Measurements from ENCODE around the gene SPRTN. TPM values are rescaled to one million over a fixed set of nuclear protein-coding genes. Genes with fewer than 3 reads are reported as not detected.

Gene SPRTN
- total and polyA plus RNA-seq, 2 donors (not counting 1 experiment from before 2014, with no cell fraction given) = 3.5 to 13.4 TPM

DNA sequence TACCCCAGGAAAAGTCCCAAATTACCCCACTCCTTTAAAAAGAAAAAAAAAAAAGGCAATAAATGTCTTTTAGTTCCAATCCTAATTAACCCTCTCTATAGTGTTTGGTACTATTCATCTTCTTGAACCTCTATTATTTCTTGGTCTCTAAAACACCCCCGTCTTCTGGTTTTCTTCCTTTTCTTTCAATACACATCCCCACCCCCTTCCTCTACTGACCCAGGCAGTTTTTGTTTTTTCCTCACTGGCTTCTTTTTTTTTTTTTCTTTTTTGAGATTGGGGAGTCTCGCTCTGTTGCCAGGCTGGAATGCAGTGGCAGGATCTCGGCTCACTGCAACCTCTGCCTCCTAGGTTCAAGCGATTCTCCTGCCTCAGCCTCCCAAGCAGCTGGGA is 57.9 kb downstream of the SPRTN start:
- H3K9me3 ChIP-seq (ENCODE audit: control extremely low read depth in 1 of 3, control insufficient read depth in 2 of 3, insufficient read depth in 1 of 3, low read length in 2 of 3) = no peaks in the 10 kb centered on the region
- Mint-ChIP-seq H3K27me3 (no peaks in the 10 kb centered on the region), H3K4me3 (no peak overlapping the region), H3K9me3 (ENCODE audit: insufficient read depth) (no peaks in the 10 kb centered on the region), H3K4me1 (peaks cover 54% of the 10 kb centered on the region), H3K27ac (no peak overlapping the region)
- H3K79me2 ChIP-seq (ENCODE audit: control insufficient read depth, insufficient read depth, low read length) = peaks cover 91% of the 10 kb centered on the region
- H3K4me3 ChIP-seq (ENCODE audit: control extremely low read depth in 1 of 5, extremely low read depth in 1 of 5, insufficient read depth in 1 of 5, low read depth in 2 of 5, low read length in 4 of 5) = no peak overlapping the region
- peaks cover 15% of the 10 kb centered on the region in 2 donors for H3K4me1 ChIP-seq (ENCODE audit: control insufficient read depth in 2 of 2, insufficient read depth in 2 of 2, low read length in 2 of 2)
- POLR2A ChIA-PET = no interaction called here
- ATAC-seq (ENCODE audit: low read depth) = no peak
- TF ChIP-seq EZH2 (IDR thresholded peaks at IDR 0.05; ENCODE audit: borderline replicate concordance, insufficient read depth, low read depth, low read length, poor library complexity, severe bottlenecking) = no peak
- no peak for TF ChIP-seq CTCF (IDR thresholded peaks at IDR 0.05)
- H4K20me1 ChIP-seq (ENCODE audit: control insufficient read depth, insufficient read depth, low read length, poor library complexity, severe bottlenecking) = peaks cover 53% of the 10 kb centered on the region
- WGBS (ENCODE audit: insufficient coverage) = 100% methylated on average over 3 of the region's 4 CpGs
- CTCF ChIA-PET = no interaction called here
- no peak overlapping the region for H3K4me2 ChIP-seq (replicated peaks; ENCODE audit: low read depth, low read length, poor library complexity, severe bottlenecking)
- no peak overlapping the region for H3K9ac ChIP-seq (ENCODE audit: low read length)
- H2AFZ ChIP-seq (ENCODE audit: insufficient read depth, low read depth, low read length, poor library complexity, severe bottlenecking) = no peak overlapping the region
- intact Hi-C loops (cut with micrococcal nuclease) = no loop called here
- H3K27ac ChIP-seq (ENCODE audit: low read length in 2 of 2) = no peak overlapping the region
- peaks cover 2 to 3% of the 10 kb centered on the region in 2 experiments for H3K36me3 ChIP-seq (replicated peaks in 1 of 2; ENCODE audit: control extremely low read depth in 1 of 2, control insufficient read depth in 1 of 2, extremely low read depth in 1 of 2, insufficient read depth in 2 of 2, low read length in 1 of 2)
- H3K27me3 ChIP-seq (replicated peaks in 1 of 4; ENCODE audit: control extremely low read depth in 1 of 4, control insufficient read depth in 3 of 4, insufficient read depth in 4 of 4, low read length in 3 of 4) = no peaks in the 10 kb centered on the region
- DNase-seq = no peak

DNA sequence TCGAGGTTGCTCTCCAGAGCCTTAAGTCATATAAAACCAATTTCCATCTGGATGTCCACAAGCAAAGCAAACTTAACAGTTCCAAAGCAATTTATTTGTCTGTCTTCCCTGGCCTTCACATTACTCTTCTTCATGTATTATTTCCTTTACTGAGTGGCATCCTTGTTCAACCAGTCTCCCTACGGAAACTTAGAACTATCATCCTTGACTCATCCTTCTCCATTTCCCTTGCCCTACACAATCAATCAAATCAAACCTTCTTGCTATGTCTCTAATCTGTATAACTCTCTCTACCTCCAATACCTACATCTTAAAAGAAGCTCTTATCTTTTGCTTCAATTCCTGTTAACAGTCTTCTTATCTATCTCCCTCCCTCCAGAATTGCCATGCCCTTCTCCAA is 58.5 kb downstream of the SPRTN start:
- no peak for DNase-seq
- ChIA-PET POLR2A (no interaction called here), CTCF (no interaction called here)
- Histone ChIP-seq H3K27me3 (replicated peaks in 1 of 4; ENCODE audit: control extremely low read depth in 1 of 4, control insufficient read depth in 3 of 4, insufficient read depth in 4 of 4, low read length in 3 of 4) (no peaks in the 10 kb centered on the region), H4K20me1 (ENCODE audit: control insufficient read depth, insufficient read depth, low read length, poor library complexity, severe bottlenecking) (peaks cover 48% of the 10 kb centered on the region), H3K9ac (ENCODE audit: low read length) (no peak overlapping the region), H2AFZ (ENCODE audit: insufficient read depth, low read depth, low read length, poor library complexity, severe bottlenecking) (no peak overlapping the region), H3K4me1 (ENCODE audit: control insufficient read depth in 2 of 2, insufficient read depth in 2 of 2, low read length in 2 of 2) (peaks cover 15% of the 10 kb centered on the region in 2 donors), H3K4me2 (replicated peaks; ENCODE audit: low read depth, low read length, poor library complexity, severe bottlenecking) (no peak overlapping the region), H3K9me3 (ENCODE audit: control extremely low read depth in 1 of 3, control insufficient read depth in 2 of 3, insufficient read depth in 1 of 3, low read length in 2 of 3) (no peaks in the 10 kb centered on the region), H3K79me2 (ENCODE audit: control insufficient read depth, insufficient read depth, low read length) (peaks cover 91% of the 10 kb centered on the region), H3K36me3 (replicated peaks in 1 of 2; ENCODE audit: control extremely low read depth in 1 of 2, control insufficient read depth in 1 of 2, extremely low read depth in 1 of 2, insufficient read depth in 2 of 2, low read length in 1 of 2) (peaks cover 2 to 3% of the 10 kb centered on the region in 2 experiments), H3K27ac (ENCODE audit: low read length in 2 of 2) (no peak overlapping the region), H3K4me3 (ENCODE audit: control extremely low read depth in 1 of 5, extremely low read depth in 1 of 5, insufficient read depth in 1 of 5, low read depth in 2 of 5, low read length in 4 of 5) (no peak overlapping the region)
- no peak for ATAC-seq (ENCODE audit: low read depth)
- 100% methylated on average over 2 of the region's 2 CpGs for WGBS (ENCODE audit: insufficient coverage)
- no peak for TF ChIP-seq EZH2 (IDR thresholded peaks at IDR 0.05; ENCODE audit: borderline replicate concordance, insufficient read depth, low read depth, low read length, poor library complexity, severe bottlenecking)
- no peak overlapping the region for H3K4me3 Mint-ChIP-seq
- no peaks in the 10 kb centered on the region for H3K27me3 Mint-ChIP-seq
- peaks cover 54% of the 10 kb centered on the region for H3K4me1 Mint-ChIP-seq
- no peak overlapping the region for H3K27ac Mint-ChIP-seq
- intact Hi-C loops (cut with micrococcal nuclease) = no loop called here
- H3K9me3 Mint-ChIP-seq (ENCODE audit: insufficient read depth) = no peaks in the 10 kb centered on the region
